ENCODE data around the gene SH3RF3.
A peak's percentile ranks its signal among the peaks of the same experiment; 100 is the strongest.

Gene SH3RF3

DNA sequence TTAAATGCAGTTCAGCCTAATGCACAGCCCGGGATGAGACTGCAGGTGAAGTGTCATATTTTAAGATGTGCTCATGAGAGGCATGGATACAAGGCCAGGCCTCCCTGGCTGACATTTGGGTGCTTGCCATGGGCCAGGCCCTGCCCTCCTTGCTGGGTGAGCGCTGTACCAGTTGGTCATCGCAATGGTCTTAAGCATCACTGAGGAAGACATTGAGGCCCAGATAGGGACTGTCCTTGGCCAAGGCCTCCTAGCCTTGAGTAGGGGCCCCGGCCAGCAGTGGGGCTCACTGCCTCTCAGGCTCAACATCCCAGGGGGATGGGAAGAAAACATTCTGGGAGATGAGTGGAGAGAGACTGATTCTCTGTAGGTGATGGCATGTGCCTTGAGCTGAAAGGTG lies 184.3 kb downstream of the SH3RF3 start:
- DNase-seq (ENCODE audit: extremely low spot score, insufficient read length, low read depth), result no peak
- no peak for FAIRE-seq

DNA sequence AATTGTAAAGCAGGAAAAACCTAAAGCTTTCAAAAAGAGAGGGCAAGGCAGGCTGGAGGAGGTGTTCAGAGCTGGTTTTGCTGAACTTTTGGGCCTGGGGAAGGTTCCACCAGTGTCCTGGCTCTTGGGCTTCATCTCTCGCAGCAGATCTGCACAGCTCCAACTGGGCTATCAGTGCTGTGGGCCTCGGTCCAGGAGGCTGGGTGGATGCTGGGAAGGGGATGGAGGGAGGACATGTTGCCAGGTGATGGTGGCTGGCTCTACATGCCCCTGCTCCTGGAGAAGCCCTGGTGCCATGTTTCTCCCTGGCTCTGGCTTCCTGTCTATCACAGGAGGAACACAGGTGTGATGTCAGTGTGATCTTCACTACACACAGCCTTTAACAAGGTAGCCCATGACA lies 187.1 kb downstream of the SH3RF3 start:
- no peak for FAIRE-seq
- DNase-seq (ENCODE audit: extremely low spot score, insufficient read length, low read depth), result no peak

DNA sequence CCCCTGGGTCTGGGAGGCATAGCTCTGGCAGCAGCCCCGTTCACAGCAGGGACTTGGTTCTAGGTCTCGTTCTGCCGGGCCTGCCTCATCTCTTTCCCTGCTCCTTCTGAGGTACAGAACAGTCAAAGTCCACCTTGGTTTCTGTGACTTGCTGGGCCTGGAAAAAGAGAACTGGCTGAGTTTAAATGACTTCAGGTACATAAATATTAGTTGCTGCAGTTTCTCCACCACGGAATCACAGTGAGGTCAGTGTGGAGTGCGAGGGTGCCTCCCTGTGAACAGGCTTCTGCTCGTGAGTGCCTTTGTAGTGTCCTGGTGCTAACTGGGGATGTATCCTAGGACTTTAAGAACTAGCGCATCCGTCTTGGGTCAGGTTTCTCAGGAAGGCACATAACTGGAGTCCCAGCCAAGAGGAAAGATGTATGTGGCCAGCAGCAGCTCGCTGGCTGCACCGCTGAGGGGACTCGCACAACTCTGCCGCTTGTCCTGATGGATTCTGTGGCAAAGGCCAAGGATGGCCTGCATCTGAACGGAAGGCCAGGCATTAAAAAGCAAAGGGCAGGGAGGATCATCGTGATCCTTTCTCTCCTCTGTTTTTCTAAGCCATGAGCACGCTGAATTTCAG lies 188.6 kb downstream of the SH3RF3 start:
- FAIRE-seq, result no peak
- no peak for DNase-seq (ENCODE audit: extremely low spot score, insufficient read length, low read depth)

DNA sequence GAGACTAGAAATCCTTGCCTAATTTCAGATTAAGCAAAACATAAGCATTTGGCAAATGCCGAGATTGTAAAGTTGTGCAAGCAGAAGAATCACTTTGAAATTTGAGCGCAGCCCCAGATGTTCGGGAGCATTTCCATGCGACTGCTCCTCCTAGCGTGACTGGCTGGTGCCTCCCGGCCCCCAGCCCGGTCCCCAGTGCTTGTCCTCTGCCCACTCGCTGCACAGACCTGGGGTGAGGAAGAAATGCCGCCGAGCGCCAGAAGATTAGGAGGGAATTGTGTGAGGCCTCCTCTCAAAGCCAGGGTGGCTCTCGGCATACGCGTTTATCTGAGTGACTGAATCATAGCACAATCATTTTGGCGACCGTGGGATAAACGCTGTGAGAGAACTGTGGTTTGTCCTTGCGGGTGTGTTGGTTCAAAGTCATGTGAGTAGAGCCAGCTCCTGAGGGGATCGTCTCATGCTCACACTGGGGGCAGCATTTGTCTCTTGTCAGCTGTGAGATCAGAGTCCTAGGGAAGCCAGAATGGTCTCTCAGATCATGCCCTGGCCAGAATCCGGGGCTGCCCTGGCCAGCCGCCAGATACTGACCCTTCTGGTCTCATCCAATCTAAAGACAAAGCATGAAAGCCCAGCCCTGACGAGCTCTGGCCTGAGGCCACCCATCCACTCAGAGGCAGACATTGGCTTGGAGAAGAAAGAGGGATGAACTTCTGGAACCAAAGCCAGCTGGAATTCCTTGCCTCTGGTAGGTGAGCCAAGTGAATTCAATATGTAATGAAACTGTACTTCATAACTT lies 189.3 kb downstream of the SH3RF3 start:
- no peak for FAIRE-seq
- no peak for DNase-seq (ENCODE audit: extremely low spot score, insufficient read length, low read depth)

DNA sequence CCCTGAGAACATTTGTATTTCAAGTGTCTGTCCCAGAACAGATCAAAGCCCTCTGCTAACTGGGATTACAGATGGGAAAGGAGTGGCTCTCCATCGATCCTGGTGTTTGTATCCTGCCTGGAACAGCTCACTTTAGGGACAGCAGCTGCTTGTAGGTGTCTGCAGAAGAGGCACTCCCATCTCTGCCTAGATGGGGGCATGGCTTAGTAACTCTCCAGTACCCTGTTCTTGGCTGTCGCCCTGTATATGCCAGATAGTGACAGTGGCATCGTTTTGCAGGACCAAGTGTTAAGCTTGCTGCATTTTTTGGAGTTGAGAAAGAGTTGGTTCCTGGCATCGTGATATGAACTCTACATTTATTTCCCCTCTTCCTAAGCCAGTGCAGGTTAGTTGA lies 189.9 kb downstream of the SH3RF3 start:
- DNase-seq (ENCODE audit: extremely low spot score, insufficient read length, low read depth) (no peak), FAIRE-seq (no peak)

DNA sequence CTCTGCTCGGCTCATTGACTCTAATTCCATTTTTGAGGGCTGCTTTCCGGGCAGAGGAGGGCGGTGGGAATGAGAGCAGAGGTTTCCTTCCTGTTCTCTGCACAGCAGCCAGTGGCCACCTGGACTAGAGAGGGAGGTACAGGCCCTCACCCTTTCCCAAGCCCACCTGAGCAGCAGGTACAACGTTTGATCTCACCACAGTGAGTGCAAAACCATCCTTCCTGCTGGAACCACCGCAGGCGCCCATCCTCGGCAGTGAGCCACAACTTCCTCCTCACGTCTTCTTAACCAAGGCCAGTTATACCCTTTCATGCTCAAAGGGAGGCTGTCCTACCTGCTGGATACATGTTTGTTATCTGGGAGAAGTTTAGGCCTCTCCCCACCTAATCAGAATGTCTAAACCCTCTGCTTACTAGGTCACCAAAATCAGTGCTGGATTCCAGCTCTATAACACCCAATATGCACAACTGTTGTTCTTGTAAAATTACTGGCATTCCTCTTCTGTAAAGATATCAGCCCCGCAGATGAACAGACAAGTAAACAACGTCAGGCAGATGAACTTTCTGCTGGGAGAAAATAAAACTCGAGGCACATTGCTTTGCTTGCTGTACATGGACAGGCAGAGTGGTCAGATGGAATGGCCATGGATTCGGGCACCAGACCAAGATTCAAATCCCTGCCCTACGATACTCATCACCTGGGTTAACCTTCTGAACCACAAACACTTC lies 191.4 kb downstream of the SH3RF3 start:
- DNase-seq (ENCODE audit: extremely low spot score, insufficient read length, low read depth), result no peak
- FAIRE-seq, result no peak

DNA sequence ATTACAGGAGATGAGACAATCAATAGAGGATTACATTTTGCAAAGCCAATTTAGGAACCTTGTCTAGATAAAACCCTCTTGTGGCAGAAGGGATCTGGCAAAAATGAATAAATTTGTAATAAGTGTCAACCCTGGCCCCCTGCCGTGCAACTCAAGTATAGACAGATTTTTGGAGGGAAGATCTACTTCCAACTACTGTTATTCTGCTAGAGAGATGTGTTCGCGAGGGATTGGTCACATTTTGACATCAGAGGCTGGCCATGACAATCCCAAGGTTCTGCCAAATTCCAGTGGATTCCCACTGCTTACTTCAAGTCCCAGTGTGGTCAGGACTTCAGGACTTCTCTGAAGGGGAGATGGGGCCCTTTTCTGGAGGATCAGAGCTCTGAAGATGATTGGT lies 192.6 kb downstream of the SH3RF3 start:
- DNase-seq (ENCODE audit: extremely low spot score, insufficient read length, low read depth), result no peak
- no peak for FAIRE-seq

DNA sequence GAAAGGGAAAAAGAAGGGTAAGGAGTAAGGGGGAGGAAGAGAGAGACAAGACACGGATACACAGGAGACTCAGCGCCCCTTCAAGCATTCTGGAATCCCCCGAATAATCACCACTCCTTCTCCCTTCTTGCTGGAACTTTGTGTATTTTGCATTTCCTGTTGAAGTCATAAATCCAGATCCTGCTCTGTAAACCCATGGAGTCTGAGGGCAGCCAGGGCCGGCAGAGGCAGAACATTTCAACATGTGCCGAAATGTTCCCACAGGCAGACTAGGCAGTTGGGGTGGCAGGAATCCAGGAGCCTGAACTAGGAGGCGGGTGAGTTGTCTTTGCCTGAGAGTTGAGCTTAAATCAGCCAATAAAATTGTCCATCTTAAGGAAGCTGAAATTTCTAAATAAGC lies 193.1 kb downstream of the SH3RF3 start:
- DNase-seq (ENCODE audit: extremely low spot score, insufficient read length, low read depth) (no peak), FAIRE-seq (no peak)

DNA sequence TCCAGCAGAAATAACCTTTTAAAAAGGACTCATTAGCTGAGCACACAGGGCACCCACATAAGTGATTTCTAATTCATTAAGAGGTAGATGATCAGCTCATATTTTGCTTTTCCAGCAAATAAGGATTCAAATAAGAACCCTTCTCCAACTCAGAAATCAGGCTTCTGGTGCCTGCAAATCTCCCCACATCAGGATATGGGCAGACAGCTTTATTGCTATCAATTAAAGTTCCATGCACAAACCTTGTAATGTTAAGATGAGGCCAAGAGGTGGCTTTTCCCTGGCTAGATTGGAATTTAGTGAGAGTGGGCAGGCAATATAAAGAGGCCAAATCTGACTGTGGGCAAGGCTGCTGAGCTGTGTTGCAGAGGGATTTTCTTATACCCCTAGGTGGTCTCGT lies 193.6 kb downstream of the SH3RF3 start:
- FAIRE-seq (no peak), DNase-seq (ENCODE audit: extremely low spot score, insufficient read length, low read depth) (no peak)

DNA sequence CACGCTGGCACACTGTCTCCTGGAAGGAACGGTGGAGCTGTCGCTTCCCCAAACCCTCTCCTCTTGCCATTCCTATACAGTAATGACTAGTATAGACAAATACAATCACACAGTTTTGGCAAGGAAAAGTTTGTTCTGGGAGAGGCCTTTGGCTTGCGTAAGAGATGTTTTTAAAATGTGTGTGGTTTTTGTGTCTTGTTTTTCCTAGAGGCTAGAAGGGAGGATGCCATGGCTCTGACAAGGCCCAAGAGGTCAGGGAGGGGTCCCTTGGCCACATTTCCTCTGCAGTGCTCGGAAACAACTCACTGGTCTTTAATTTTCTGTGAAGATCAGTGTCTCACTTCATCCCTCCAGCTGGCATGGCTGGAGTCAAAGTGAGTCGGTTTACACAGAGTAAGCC lies 195.9 kb downstream of the SH3RF3 start:
- FAIRE-seq (no peak), DNase-seq (ENCODE audit: extremely low spot score, insufficient read length, low read depth) (no peak)

DNA sequence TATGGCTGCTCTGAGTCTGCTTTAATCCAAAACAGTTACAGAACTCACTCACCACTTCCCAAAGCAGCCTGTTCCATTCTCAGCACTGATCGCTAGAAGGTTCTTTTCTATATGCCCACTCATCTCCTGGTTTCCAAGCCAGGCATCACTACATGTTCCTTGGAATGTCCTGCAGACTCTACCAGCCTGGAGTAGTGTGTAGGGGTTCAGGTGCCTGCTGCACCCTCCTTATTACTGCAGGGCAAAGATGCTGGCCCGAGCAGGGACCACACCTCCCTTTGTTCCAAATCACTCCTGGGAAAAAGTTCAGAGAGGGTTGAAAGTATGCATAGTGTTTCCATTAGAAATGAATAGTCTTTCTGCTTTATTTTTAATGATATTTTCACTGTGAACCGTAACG lies 196.6 kb downstream of the SH3RF3 start:
- no peak for FAIRE-seq
- no peak for DNase-seq (ENCODE audit: extremely low spot score, insufficient read length, low read depth)

DNA sequence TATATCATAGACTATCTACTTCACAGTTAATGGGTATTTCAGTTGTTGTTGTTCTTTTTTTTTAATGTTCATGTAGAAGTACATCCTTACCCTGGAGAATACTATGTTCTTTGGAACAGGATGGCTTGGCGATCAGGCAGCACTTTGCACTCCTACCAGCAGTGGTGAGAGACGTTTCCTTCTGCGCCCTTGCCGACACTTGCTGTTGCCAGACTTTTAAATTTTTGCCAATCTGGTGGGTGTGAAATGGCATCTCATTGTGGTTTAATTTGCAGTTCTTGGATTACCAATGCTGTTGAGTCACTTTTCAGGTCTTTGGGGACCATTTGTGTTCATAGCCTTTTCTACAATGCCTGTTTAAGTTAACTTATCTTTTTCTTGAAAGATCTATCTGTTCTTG lies 197.3 kb downstream of the SH3RF3 start:
- no peak for FAIRE-seq
- DNase-seq (ENCODE audit: extremely low spot score, insufficient read length, low read depth), result no peak

DNA sequence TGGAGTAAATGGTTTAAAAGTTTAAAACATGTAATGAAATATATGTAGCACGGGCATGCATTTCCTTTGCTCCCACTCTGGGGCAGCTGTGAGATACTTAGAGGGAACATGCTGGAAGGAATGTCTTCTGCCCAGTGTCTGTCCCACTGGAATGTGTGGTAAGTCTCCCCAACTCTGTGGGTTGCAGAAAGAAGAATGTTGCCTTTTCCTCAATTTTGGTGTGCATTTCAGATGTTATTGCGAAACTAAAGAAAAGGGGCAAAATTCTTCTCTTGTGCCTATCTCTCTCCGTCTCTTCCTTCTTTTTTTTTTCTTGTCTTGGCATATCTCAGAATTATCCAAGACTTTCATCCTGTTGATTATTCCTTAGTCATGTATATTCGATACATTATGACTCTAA lies 201.1 kb downstream of the SH3RF3 start:
- no peak for FAIRE-seq
- DNase-seq (ENCODE audit: extremely low spot score, insufficient read length, low read depth), result no peak

DNA sequence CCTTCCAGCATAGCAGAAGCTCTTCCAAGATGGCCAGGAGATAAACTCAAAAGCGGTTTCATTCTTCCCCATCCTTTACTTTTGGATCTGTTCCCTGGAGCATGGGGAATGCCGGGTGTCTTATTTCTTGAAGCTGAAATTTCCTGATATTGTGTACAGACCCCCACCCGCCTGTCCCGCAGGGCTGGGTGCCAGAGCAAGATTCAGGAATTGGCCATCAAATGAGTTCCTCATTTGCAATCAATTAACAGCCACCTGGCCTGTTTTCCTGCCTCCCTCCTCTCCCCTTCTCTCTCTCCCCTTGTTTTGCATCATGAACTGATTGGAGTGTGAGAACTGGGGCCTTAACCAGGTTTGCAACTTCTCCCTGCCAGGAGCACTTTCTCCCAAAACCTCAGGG lies 202.1 kb downstream of the SH3RF3 start:
- DNase-seq (ENCODE audit: extremely low spot score, insufficient read length, low read depth), result no peak

DNA sequence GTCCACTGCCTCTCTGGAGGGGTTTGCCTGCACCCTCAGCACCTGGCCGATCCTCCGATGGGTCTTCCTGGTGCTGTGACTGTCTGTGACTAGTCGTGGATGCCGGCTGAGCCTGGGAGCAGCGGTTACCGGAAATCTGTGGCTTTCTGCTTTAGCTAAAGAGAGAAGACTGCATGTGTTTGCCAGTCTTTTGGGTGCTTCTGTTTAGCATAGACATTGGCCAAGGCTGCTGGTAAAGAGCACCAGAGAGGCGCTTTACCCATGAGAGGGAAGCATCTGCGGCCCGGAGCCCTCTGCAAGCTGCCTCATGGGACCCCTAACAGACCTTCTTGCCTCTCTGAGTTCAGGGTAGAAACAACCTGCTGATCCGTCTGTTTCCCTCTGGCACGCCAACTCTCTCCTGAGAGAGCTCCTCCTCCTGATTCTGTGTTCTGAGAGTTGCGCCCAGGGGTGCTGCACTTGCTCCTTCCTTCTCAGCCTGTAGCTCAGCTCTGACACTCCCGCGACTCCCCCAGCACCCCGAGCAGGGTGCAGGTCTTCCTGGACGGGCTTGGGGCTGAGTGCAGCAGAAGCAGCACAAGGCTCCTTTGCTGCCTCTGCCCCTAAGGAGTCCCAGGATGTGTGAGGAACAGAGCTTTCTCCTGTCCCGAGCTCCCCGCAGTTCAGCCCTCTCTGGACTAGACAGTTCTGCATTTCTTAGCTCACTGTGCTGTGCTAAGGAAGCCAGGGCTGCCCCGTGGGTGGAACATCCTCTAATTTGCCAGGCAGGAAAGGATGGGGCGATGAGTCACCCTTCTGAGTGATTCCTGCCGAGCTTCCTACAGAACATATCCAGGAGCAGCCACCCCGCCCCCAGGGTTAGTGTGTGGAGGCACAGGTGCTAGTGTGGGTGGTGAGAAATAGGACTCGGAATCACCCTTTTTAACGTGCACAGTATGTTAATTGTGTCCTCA lies 203.2 kb downstream of the SH3RF3 start:
- FAIRE-seq (peak; percentile 73), DNase-seq (ENCODE audit: extremely low spot score, insufficient read length, low read depth) (no peak)

More for the DNA sequence above, 202.1 kb downstream of the SH3RF3 start:
- FAIRE-seq, result no peak

DNA sequence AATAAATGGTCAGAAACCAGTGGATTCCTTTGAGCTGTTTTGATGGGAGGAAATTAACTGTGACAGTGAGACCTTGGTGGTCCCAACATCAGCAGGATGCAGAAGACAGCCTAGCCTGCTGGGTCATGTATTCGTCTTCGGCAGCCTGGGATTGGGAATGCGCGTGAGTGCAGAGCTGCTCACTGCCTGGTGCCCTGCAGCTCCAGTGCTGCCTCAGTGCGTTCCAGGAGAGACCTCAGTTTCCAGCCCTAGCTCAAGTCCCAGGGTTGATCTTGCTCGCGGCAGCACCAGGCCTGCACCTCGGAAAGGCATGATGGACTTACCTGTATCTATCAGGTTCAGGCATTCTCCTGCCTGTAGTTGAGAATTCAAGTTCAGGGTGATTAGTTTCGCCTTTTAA lies 203.9 kb downstream of the SH3RF3 start:
- FAIRE-seq, result no peak

DNA sequence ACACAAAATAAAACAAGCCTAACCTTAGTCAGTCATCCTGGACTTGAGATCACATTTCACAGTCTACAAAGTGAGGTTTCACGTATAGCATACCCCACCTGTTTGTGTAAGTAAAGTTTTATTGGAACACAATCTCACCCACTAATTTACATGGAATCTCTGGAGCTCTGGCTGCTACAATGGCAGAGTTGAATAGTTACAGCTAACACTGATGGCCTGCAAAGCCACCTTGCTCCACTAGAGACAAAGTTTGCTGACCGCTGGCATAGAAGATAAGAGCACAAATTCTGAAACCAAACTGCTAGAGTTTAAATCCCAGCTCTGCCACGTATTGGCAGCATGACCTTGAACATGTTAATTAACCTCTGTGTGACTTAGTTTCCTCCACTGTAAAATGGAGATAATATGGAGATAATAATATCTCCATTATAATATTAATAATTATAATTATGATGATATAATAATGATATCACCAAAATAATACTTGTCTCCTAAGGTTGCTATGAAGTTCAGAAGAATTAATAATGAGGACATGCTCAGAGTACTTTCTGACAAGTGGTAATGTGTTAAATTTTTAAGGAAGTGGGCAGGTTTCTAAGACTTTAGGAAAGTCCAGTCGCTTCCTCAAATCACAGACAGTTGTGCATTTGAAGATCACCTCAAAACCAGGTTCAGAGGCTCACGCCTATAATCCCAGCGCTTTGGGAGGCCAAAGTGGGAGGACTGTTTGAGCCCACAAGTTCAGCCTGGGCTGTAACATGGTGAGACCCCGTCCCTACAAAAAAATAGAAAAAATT lies 204.6 kb downstream of the SH3RF3 start:
- FAIRE-seq, result no peak
- no peak for DNase-seq (ENCODE audit: extremely low spot score, insufficient read length, low read depth)

More for the DNA sequence above, 203.9 kb downstream of the SH3RF3 start:
- DNase-seq (ENCODE audit: extremely low spot score, insufficient read length, low read depth), result no peak

DNA sequence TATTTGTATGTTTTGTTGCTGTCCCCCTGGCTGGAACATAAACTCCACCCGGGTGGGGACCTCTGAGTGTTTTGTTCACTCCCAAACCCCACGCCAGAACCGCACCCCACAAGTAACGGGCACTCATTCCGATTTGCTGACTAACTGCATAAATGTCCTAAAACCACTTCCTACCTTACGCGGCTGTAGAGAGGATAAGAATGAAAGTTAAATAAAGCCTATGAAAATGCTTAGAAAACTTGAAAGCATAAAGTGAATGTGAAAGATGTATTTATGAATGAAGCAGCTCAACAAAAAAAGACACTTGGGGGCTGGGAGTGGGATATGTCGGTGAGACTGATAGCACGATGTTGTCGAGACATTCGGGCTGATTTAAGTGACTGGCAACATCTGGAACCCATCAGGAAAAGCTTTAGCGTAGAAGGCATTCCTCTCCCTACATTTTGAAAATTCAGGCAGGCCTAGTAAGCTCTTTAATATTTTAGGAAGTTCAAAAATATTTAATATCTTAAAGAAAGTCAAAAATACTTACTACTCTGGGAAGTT lies 206.7 kb downstream of the SH3RF3 start:
- DNase-seq (ENCODE audit: extremely low spot score, insufficient read length, low read depth) (no peak), FAIRE-seq (peak; percentile 64)

DNA sequence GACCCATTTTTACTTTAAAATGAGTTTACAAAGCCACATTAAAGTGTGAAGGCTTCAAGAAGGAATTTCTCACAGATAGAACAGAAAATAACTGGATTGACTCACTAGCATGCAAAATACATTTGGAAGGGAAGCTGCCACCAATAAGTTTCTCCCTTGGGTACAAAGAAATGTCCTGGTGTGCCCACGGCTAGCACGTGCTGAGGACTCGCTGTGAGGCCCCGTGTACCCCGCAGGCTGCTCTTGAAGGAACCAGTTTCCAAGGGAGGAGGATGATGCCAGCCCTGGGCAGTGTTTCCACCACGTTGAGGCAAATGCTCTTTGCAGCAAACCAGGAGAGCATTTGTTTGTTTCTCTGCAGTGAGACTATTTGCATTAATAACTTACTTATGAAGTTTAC lies 207.3 kb downstream of the SH3RF3 start:
- no peak for DNase-seq (ENCODE audit: extremely low spot score, insufficient read length, low read depth)
- peak; percentile 51 for FAIRE-seq

All from GM18507 (cell line).